Measurements from ENCODE around the gene ATP1B3. TPM values are rescaled to one million over a fixed set of nuclear protein-coding genes. Genes with fewer than 3 reads are reported as not detected.

The ATP1B3 gene
- polyA plus RNA-seq, 1 donor from 2014 or later = 131 TPM

- Histone ChIP-seq H3K4me3 (ENCODE audit: low read length) (no peak overlapping the region), H3F3A (ENCODE audit: insufficient read depth, low read length, poor library complexity, severe bottlenecking) (no peaks in the 10 kb centered on the region), H3K27ac (ENCODE audit: low read length) (no peak overlapping the region), H4K20me1 (ENCODE audit: insufficient read depth) (no peaks in the 10 kb centered on the region), H3K36me3 (ENCODE audit: insufficient read depth, low read length) (no peaks in the 10 kb centered on the region), H3K9ac (ENCODE audit: low read length) (no peak overlapping the region), H3K4me2 (ENCODE audit: low read length) (no peak overlapping the region), H3K9me2 (ENCODE audit: insufficient read depth, low read length) (no peaks in the 10 kb centered on the region), H3K9me3 (ENCODE audit: low read length) (no peaks in the 10 kb centered on the region), H3K79me2 (replicated peaks; ENCODE audit: insufficient read depth, low read length) (no peaks in the 10 kb centered on the region), H3K27me3 (ENCODE audit: insufficient read depth, low read depth, low read length) (no peaks in the 10 kb centered on the region), H2AFZ (ENCODE audit: low read depth, low read length) (no peak overlapping the region)
- no peak for TF ChIP-seq TAF1 (IDR thresholded peaks at IDR 0.05; ENCODE audit: low read depth)
- TF ChIP-seq POLR2AphosphoS5 (IDR thresholded peaks at IDR 0.05) = no peak
- TF ChIP-seq RAD21 (conservative IDR thresholded peaks at IDR 0.05) = no peak
- no peak for TF ChIP-seq EP300 (conservative IDR thresholded peaks at IDR 0.05; ENCODE audit: poor library complexity, severe bottlenecking)
- TF ChIP-seq, protein P1, sequence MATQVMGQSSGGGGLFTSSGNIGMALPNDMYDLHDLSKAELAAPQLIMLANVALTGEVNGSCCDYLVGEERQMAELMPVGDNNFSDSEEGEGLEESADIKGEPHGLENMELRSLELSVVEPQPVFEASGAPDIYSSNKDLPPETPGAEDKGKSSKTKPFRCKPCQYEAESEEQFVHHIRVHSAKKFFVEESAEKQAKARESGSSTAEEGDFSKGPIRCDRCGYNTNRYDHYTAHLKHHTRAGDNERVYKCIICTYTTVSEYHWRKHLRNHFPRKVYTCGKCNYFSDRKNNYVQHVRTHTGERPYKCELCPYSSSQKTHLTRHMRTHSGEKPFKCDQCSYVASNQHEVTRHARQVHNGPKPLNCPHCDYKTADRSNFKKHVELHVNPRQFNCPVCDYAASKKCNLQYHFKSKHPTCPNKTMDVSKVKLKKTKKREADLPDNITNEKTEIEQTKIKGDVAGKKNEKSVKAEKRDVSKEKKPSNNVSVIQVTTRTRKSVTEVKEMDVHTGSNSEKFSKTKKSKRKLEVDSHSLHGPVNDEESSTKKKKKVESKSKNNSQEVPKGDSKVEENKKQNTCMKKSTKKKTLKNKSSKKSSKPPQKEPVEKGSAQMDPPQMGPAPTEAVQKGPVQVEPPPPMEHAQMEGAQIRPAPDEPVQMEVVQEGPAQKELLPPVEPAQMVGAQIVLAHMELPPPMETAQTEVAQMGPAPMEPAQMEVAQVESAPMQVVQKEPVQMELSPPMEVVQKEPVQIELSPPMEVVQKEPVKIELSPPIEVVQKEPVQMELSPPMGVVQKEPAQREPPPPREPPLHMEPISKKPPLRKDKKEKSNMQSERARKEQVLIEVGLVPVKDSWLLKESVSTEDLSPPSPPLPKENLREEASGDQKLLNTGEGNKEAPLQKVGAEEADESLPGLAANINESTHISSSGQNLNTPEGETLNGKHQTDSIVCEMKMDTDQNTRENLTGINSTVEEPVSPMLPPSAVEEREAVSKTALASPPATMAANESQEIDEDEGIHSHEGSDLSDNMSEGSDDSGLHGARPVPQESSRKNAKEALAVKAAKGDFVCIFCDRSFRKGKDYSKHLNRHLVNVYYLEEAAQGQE (IDR thresholded peaks at IDR 0.05; ENCODE audit: borderline replicate concordance) = no peak
Observed at GRCh38 chr3:141853081-141853601, 23.3 kb upstream of the ATP1B3 start.

- no peak overlapping the region for H2AFZ ChIP-seq (ENCODE audit: low read depth, low read length)
- H3K9me3 ChIP-seq (ENCODE audit: low read length) = no peaks in the 10 kb centered on the region
- H3K4me2 ChIP-seq (ENCODE audit: low read length) = no peak overlapping the region
- no peak overlapping the region for H3K27ac ChIP-seq (ENCODE audit: low read length)
- H3K9ac ChIP-seq (ENCODE audit: low read length) = no peak overlapping the region
- H3K9me2 ChIP-seq (ENCODE audit: insufficient read depth, low read length) = no peaks in the 10 kb centered on the region
- no peaks in the 10 kb centered on the region for H3K36me3 ChIP-seq (ENCODE audit: insufficient read depth, low read length)
- TF ChIP-seq CTCF (IDR thresholded peaks at IDR 0.05; ENCODE audit: poor library complexity, severe bottlenecking) (no peak), SMC3 (conservative IDR thresholded peaks at IDR 0.05; ENCODE audit: poor library complexity) (no peak), MXI1 (conservative IDR thresholded peaks at IDR 0.05; ENCODE audit: poor library complexity, severe bottlenecking) (no peak), EZH2 (IDR thresholded peaks at IDR 0.05; ENCODE audit: borderline replicate concordance, insufficient read depth, low read length, poor library complexity, severe bottlenecking) (no peak), TAF1 (IDR thresholded peaks at IDR 0.05; ENCODE audit: low read depth) (no peak), RAD21 (conservative IDR thresholded peaks at IDR 0.05) (no peak), POLR2AphosphoS5 (IDR thresholded peaks at IDR 0.05) (no peak)
- TF ChIP-seq, protein P1 (IDR thresholded peaks at IDR 0.05; ENCODE audit: borderline replicate concordance) = no peak
- no peaks in the 10 kb centered on the region for H3K79me2 ChIP-seq (replicated peaks; ENCODE audit: insufficient read depth, low read length)
- no peaks in the 10 kb centered on the region for H4K20me1 ChIP-seq (ENCODE audit: insufficient read depth)
- H3F3A ChIP-seq (ENCODE audit: insufficient read depth, low read length, poor library complexity, severe bottlenecking) = no peaks in the 10 kb centered on the region
- no peaks in the 10 kb centered on the region for H3K27me3 ChIP-seq (ENCODE audit: insufficient read depth, low read depth, low read length)
- no peak overlapping the region for H3K4me3 ChIP-seq (ENCODE audit: low read length)
Observed at GRCh38 chr3:141853629-141854168, 22.7 kb upstream of the ATP1B3 start.

Measured in neural cell (in vitro differentiated cells).